ENCODE data around the gene ISL2.

Gene ISL2

GRCh38 chr15:76344893-76345582, 8.5 kb downstream of the ISL2 start:
- Mint-ChIP-seq H3K27me3 (peaks cover 73% of the 10 kb centered on the region), H3K27ac (no peak overlapping the region), H3K4me1 (ENCODE audit: low read depth) (peaks cover 31% of the 10 kb centered on the region), H3K4me3 (peak overlapping the region; percentile 47), H3K9me3 (no peaks in the 10 kb centered on the region), H3K36me3 (ENCODE audit: low read depth) (peaks cover 18% of the 10 kb centered on the region)

GRCh38 chr15:76345583-76345879, 9.0 kb downstream of the ISL2 start:
- peaks cover 21% of the 10 kb centered on the region for H3K36me3 Mint-ChIP-seq (ENCODE audit: low read depth)

DNA sequence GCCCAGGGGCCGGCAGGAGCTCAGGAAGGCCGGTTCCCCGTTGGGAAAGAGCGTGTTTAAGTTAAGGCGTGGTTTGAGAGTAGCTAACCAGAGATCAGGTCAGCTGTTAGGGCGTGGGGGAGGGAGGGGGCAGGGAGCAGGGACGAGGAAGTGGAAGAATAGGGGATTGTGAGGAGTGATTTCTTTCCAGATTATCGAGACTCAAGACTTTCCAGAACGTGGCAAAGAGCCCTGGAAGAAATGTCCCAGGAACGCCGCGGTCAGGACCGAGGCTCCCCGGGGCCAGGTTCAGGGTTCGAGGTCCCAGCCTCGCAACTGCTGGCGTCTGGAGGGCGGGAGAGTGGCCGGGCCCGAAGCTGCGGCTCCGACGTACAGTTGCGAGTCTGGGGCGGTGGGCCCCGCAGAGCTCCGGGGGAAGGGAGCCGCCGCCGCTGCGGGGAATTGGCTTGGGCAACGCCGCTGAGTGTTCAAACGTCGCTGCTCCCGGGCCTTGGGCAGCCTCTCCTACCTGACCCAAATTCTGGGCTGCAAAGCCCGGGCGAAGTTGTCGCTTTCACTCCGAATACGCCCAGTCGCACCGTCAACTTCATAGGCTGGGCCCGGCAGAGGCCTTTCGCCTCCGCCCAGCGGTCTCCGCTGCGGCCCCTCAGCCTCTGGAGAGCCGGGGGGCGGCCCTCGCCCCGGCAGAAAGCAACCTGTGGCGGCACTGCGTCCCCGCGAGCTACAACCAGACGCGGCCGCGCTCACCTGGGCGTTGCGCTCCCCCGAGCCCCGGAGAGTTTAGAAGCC, 9.5 kb downstream of the ISL2 start:
- H3K27ac Mint-ChIP-seq, result no peak overlapping the region
- H3K4me1 Mint-ChIP-seq (ENCODE audit: low read depth), result peaks cover 21% of the 10 kb centered on the region
- H3K4me3 Mint-ChIP-seq, result peak overlapping the region; percentile 47
- no peaks in the 10 kb centered on the region for H3K9me3 Mint-ChIP-seq
- H3K27me3 Mint-ChIP-seq, result peaks cover 63% of the 10 kb centered on the region
- peaks cover 22% of the 10 kb centered on the region for H3K36me3 Mint-ChIP-seq (ENCODE audit: low read depth)

More at GRCh38 chr15:76345583-76345879, 9.0 kb downstream of the ISL2 start:
- H3K27me3 Mint-ChIP-seq, result peaks cover 69% of the 10 kb centered on the region
- no peak overlapping the region for H3K27ac Mint-ChIP-seq
- peak overlapping the region; percentile 47 for H3K4me3 Mint-ChIP-seq
- peaks cover 26% of the 10 kb centered on the region for H3K4me1 Mint-ChIP-seq (ENCODE audit: low read depth)
- no peaks in the 10 kb centered on the region for H3K9me3 Mint-ChIP-seq

GRCh38 chr15:76346669-76347481, 10.3 kb downstream of the ISL2 start:
- Mint-ChIP-seq H3K4me3 (peak overlapping the region; percentile 35), H3K27me3 (peaks cover 57% of the 10 kb centered on the region), H3K27ac (no peak overlapping the region), H3K9me3 (no peaks in the 10 kb centered on the region), H3K36me3 (ENCODE audit: low read depth) (peaks cover 24% of the 10 kb centered on the region), H3K4me1 (ENCODE audit: low read depth) (peaks cover 16% of the 10 kb centered on the region)

DNA sequence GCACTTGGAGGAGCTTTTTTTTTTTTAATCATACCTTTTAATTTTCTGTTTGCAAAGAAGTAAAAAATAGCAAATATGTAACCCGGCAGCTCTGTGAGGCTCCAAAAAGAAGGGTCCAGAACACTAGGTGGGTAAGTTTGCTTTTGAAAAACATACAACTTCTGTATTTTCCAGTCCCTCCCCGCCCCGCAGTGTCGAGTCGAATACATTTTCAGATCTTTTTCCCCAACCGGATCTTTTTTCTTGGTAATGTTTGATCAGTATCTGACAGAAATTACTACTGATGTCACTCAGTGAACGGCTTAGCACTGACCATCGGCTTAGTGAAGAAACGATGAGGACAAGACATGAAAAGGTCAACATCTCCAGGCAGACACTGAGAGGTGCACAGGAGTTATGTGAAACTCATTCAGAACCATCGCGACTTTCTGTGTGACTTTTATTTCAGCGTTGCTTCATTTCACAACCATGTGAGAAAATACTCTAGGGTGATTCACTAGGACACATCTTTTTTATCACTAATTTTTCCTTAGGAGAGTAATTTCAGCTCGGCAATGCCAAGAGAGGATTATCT, 11.0 kb downstream of the ISL2 start:
- H3K4me3 Mint-ChIP-seq, result no peak overlapping the region
- no peak overlapping the region for H3K27ac Mint-ChIP-seq
- peaks cover 53% of the 10 kb centered on the region for H3K27me3 Mint-ChIP-seq
- H3K4me1 Mint-ChIP-seq (ENCODE audit: low read depth), result peaks cover 12% of the 10 kb centered on the region
- H3K36me3 Mint-ChIP-seq (ENCODE audit: low read depth), result peaks cover 24% of the 10 kb centered on the region
- H3K9me3 Mint-ChIP-seq, result no peaks in the 10 kb centered on the region

GRCh38 chr15:76349301-76350070, 12.9 kb downstream of the ISL2 start:
- Mint-ChIP-seq H3K4me1 (ENCODE audit: low read depth) (peaks cover 12% of the 10 kb centered on the region), H3K27me3 (peaks cover 36% of the 10 kb centered on the region), H3K9me3 (no peaks in the 10 kb centered on the region), H3K36me3 (ENCODE audit: low read depth) (peaks cover 27% of the 10 kb centered on the region), H3K27ac (no peak overlapping the region), H3K4me3 (no peak overlapping the region)

GRCh38 chr15:76353023-76353577, 16.5 kb downstream of the ISL2 start:
- H3K4me1 Mint-ChIP-seq (ENCODE audit: low read depth), result no peaks in the 10 kb centered on the region
- H3K4me3 Mint-ChIP-seq, result no peak overlapping the region
- peaks cover 9% of the 10 kb centered on the region for H3K27me3 Mint-ChIP-seq
- H3K27ac Mint-ChIP-seq, result no peak overlapping the region
- H3K36me3 Mint-ChIP-seq (ENCODE audit: low read depth), result peaks cover 20% of the 10 kb centered on the region
- H3K9me3 Mint-ChIP-seq, result no peaks in the 10 kb centered on the region

- no peaks in the 10 kb centered on the region for H3K4me1 Mint-ChIP-seq (ENCODE audit: low read depth)
- peaks cover 5% of the 10 kb centered on the region for H3K27me3 Mint-ChIP-seq
- H3K27ac Mint-ChIP-seq, result no peak overlapping the region
- H3K9me3 Mint-ChIP-seq, result no peaks in the 10 kb centered on the region
- H3K4me3 Mint-ChIP-seq, result no peak overlapping the region
- peaks cover 16% of the 10 kb centered on the region for H3K36me3 Mint-ChIP-seq (ENCODE audit: low read depth)
Observed at GRCh38 chr15:76353903-76354302, 17.3 kb downstream of the ISL2 start.

DNA sequence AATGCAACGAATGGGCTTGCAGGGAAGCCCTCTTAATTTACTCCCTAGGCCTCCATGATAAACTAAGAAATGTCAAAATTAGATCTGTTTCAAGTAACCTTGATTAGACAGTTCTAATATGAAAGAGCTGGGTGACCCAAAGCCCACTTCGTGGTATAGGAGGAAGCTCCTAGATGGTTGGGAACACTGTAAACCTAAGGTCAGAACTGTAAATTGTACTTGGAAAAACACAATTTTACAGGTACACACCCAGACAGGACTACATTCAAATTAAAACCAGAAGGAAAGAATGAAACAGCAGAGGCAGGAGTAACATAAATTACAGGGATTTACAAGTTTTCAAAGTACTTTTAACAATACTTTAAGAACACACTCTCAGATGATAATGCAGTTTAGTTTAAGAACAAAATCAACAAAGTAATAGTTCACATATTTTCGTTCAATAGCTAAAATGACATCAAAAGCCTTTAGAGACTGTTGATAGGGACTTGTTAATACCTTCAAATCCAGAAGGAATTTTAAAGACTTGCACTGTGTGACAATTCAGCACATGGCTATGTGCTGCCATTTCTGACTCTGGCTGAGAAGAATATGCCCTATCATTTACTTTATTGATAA, 18.4 kb downstream of the ISL2 start:
- Mint-ChIP-seq H3K4me1 (ENCODE audit: low read depth) (no peaks in the 10 kb centered on the region), H3K27ac (no peak overlapping the region), H3K4me3 (no peak overlapping the region), H3K36me3 (ENCODE audit: low read depth) (peaks cover 11% of the 10 kb centered on the region), H3K9me3 (no peaks in the 10 kb centered on the region), H3K27me3 (no peaks in the 10 kb centered on the region)

DNA sequence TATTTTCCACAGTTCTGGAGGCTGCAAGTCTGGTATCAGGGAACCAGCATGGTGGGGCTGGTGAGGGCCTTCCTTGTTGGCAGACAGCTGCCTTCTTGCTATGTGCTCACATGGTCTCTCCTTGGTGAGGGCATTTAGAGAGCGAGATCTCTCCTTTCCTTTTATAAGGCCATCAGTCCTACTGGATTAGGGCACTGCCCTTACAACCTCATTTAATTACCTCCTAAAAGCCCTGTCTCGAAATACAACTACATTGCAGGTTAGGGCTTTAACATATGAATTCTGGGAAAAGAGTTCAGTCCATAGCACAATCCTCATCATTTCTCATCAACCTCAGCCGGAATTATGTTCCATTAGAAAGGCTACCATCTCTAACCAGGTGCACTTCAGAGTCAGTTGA, 21.9 kb downstream of the ISL2 start:
- no peaks in the 10 kb centered on the region for H3K27me3 Mint-ChIP-seq
- H3K4me1 Mint-ChIP-seq (ENCODE audit: low read depth), result no peaks in the 10 kb centered on the region
- peaks cover 8% of the 10 kb centered on the region for H3K36me3 Mint-ChIP-seq (ENCODE audit: low read depth)
- no peak overlapping the region for H3K4me3 Mint-ChIP-seq
- H3K9me3 Mint-ChIP-seq, result no peaks in the 10 kb centered on the region
- no peak overlapping the region for H3K27ac Mint-ChIP-seq

- H3K4me3 Mint-ChIP-seq, result no peak overlapping the region
- H3K27me3 Mint-ChIP-seq, result no peaks in the 10 kb centered on the region
- H3K27ac Mint-ChIP-seq, result no peak overlapping the region
- H3K4me1 Mint-ChIP-seq (ENCODE audit: low read depth), result no peaks in the 10 kb centered on the region
- H3K9me3 Mint-ChIP-seq, result no peaks in the 10 kb centered on the region
- H3K36me3 Mint-ChIP-seq (ENCODE audit: low read depth), result peaks cover 4% of the 10 kb centered on the region
Observed at GRCh38 chr15:76359152-76359551, 22.6 kb downstream of the ISL2 start.

GRCh38 chr15:76360416-76360815, 23.8 kb downstream of the ISL2 start:
- Mint-ChIP-seq H3K4me1 (ENCODE audit: low read depth) (no peaks in the 10 kb centered on the region), H3K4me3 (no peak overlapping the region), H3K27me3 (no peaks in the 10 kb centered on the region), H3K36me3 (ENCODE audit: low read depth) (peaks cover 4% of the 10 kb centered on the region), H3K9me3 (no peaks in the 10 kb centered on the region), H3K27ac (no peak overlapping the region)

- H3K9me3 Mint-ChIP-seq, result no peaks in the 10 kb centered on the region
- peaks cover 4% of the 10 kb centered on the region for H3K36me3 Mint-ChIP-seq (ENCODE audit: low read depth)
Observed at GRCh38 chr15:76363251-76363650, 26.7 kb downstream of the ISL2 start.

DNA sequence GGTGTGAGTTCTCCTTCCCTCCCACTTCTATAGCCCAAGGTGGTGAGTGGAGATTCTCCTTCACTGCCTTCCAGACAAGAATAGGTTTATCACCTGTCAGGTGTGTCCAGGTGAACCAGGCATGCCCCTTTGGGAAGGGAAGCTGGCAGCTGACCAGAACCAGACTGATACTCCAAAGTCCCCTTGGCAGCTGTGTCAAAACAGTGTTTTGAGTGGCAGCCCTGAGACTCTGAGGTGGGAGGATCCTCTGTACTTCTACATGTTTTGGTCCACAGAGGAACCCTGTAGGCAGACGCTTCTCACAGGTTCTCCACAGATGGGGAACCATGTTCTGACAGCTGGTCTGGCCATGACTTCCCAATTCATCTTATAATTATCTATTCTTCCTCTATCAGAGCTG, 30.1 kb downstream of the ISL2 start:
- Mint-ChIP-seq H3K27me3 (no peaks in the 10 kb centered on the region), H3K27ac (no peak overlapping the region), H3K36me3 (ENCODE audit: low read depth) (peaks cover 2% of the 10 kb centered on the region), H3K4me3 (no peak overlapping the region), H3K9me3 (no peaks in the 10 kb centered on the region), H3K4me1 (ENCODE audit: low read depth) (no peaks in the 10 kb centered on the region)

More at GRCh38 chr15:76363251-76363650, 26.7 kb downstream of the ISL2 start:
- H3K27me3 Mint-ChIP-seq, result no peaks in the 10 kb centered on the region
- H3K4me1 Mint-ChIP-seq (ENCODE audit: low read depth), result no peaks in the 10 kb centered on the region
- no peak overlapping the region for H3K27ac Mint-ChIP-seq
- no peak overlapping the region for H3K4me3 Mint-ChIP-seq
